Mesendoderm (in vitro differentiated cells): Measurements from ENCODE around the gene GAB2.
"Not testable (repeated sequence)": the region's sequence is repeated elsewhere in the genome, so short reads cannot be mapped to it uniquely, and the experiment has no call there.

Source experiments
- DNase-seq: peaks from one replicate; pipeline ENCODE4 v3.0.0; 2013
- H2AK5ac ChIP-seq: 2 replicates; pipeline ENCODE4 v1.6.1; 2013; ENCODE audit warnings: low read length, inconsistent platforms
- H2BK120ac ChIP-seq: 2 replicates; pipeline ENCODE4 v1.6.1; 2013; ENCODE audit warnings: low read depth, mild to moderate bottlenecking, low read length, moderate library complexity, mixed read lengths
- H2BK15ac ChIP-seq: replicated peaks from 2 replicates; pipeline ENCODE4 v1.6.1; 2013; ENCODE audit warnings: low read depth, mild to moderate bottlenecking, moderate library complexity
- H2BK5ac ChIP-seq: 2 replicates; pipeline ENCODE4 v1.6.1; 2013; ENCODE audit warnings: low read length, inconsistent platforms
- H3K18ac ChIP-seq: 2 replicates; pipeline ENCODE4 v1.6.1; 2013; ENCODE audit warnings: mild to moderate bottlenecking, low read length, mixed read lengths
- H3K23ac ChIP-seq: one replicate; pipeline ENCODE4 v1.6.1; 2013; ENCODE audit warnings: low read length
- H3K27ac ChIP-seq: 2 replicates; pipeline ENCODE4 v1.5.1; 2013; ENCODE audit warnings: low read depth, mild to moderate bottlenecking, inconsistent platforms, low read length, moderate library complexity
- H3K27me3 ChIP-seq: 2 replicates; pipeline ENCODE4 v1.6.1; 2013; ENCODE audit warnings: low read length, control low read depth, mild to moderate bottlenecking, inconsistent platforms; ENCODE audit not compliant: insufficient read depth, poor library complexity
- H3K36me3 ChIP-seq: 2 replicates; pipeline ENCODE4 v1.6.1; 2013; ENCODE audit warnings: low read length, inconsistent platforms; ENCODE audit not compliant: control insufficient read depth, insufficient read depth
- H3K4ac ChIP-seq: one replicate; pipeline ENCODE4 v1.6.1; 2013; ENCODE audit warnings: low read depth, mild to moderate bottlenecking, low read length, moderate library complexity
- H3K4me1 ChIP-seq: 2 replicates; pipeline ENCODE4 v1.6.1; 2013; ENCODE audit warnings: low read depth, low read length, inconsistent platforms; ENCODE audit not compliant: control insufficient read depth
- H3K4me2 ChIP-seq: 2 replicates; pipeline ENCODE4 v1.6.1; 2013; ENCODE audit warnings: low read length
- H3K4me3 ChIP-seq: 2 replicates; pipeline ENCODE4 v1.5.1; 2013; ENCODE audit warnings: mild to moderate bottlenecking, low read length
- H3K56ac ChIP-seq: one replicate; pipeline ENCODE4 v1.6.1; 2013; ENCODE audit warnings: low read length
- H3K79me1 ChIP-seq: 2 replicates; pipeline ENCODE4 v1.6.1; 2013; ENCODE audit warnings: low read length, inconsistent platforms
- H3K79me2 ChIP-seq: 2 replicates; pipeline ENCODE4 v1.6.1; 2013; ENCODE audit warnings: mild to moderate bottlenecking, low read length; ENCODE audit not compliant: control insufficient read depth, insufficient read depth
- H3K9ac ChIP-seq: 2 replicates; pipeline ENCODE4 v1.6.1; 2013; ENCODE audit warnings: low read length, inconsistent platforms
- H4K5ac ChIP-seq: one replicate; pipeline ENCODE4 v1.6.1; 2013; ENCODE audit warnings: low read length
- H4K8ac ChIP-seq: one replicate; pipeline ENCODE4 v1.6.1; 2013; ENCODE audit warnings: low read depth, mild to moderate bottlenecking, control low read depth, low read length, moderate library complexity
- WGBS: extraction: QIAGEN DNeasy Blood & Tissue Kit; methylation state at CpG from one replicate; pipeline ENCODE4 v1.1.7; 2013; ENCODE audit warnings: low lambda C conversion rate, missing lambda C conversion rate; ENCODE audit not compliant: insufficient coverage; ENCODE audit errors: extremely low coverage; 5-methylcytosine and 5-hydroxymethylcytosine counted together

The GAB2 gene

GRCh38 chr11:78176605-78177141 is 240.9 kb downstream of the GAB2 start:
- Histone ChIP-seq H3K36me3 (no peaks in the 10 kb centered on the region), H3K4me1 (no peaks in the 10 kb centered on the region), H2BK120ac (no peak overlapping the region), H3K79me1 (no peaks in the 10 kb centered on the region), H2BK15ac (no peak overlapping the region), H3K27me3 (no peaks in the 10 kb centered on the region), H3K4ac (no peak overlapping the region), H4K5ac (no peak overlapping the region), H3K79me2 (no peaks in the 10 kb centered on the region), H3K4me2 (no peak overlapping the region), H3K27ac (no peak overlapping the region), H4K8ac (no peak overlapping the region), H3K4me3 (no peak overlapping the region), H3K9ac (no peak overlapping the region), H3K56ac (no peak overlapping the region), H3K18ac (no peak overlapping the region), H2AK5ac (no peak overlapping the region), H2BK5ac (no peak overlapping the region), H3K23ac (no peak overlapping the region)
- WGBS, result no CpG with 5 or more reads among the region's 10 CpGs
- DNase-seq, result no peak

DNA sequence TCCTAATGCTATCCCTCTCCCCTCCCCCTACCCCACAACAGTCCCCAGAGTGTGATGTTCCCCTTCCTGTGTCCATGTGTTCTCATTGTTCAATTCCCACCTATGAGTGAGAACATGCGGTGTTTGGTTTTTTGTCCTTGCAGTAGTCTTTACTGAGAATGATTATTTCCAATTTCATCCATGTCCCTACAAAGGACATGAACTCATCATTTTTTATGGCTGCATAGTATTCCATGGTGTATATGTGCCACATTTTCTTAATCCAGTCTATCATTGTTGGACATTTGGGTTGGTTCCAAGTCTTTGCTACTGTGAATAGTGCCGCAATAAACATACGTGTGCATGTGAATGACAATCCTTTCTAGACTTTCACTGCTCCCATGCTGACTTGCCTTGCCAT is 241.8 kb downstream of the GAB2 start:
- not testable (repeated sequence) for H3K27me3 ChIP-seq, H3K36me3 ChIP-seq, H2AK5ac ChIP-seq, H3K4me2 ChIP-seq, H3K27ac ChIP-seq, H3K56ac ChIP-seq, H3K4me3 ChIP-seq, H3K4me1 ChIP-seq, H2BK120ac ChIP-seq, H2BK15ac ChIP-seq, H3K79me2 ChIP-seq, H3K18ac ChIP-seq, H3K23ac ChIP-seq, H2BK5ac ChIP-seq, H3K9ac ChIP-seq, DNase-seq, H4K8ac ChIP-seq, H3K4ac ChIP-seq, H3K79me1 ChIP-seq, H4K5ac ChIP-seq
- no CpG with 5 or more reads among the region's 3 CpGs for WGBS

DNA sequence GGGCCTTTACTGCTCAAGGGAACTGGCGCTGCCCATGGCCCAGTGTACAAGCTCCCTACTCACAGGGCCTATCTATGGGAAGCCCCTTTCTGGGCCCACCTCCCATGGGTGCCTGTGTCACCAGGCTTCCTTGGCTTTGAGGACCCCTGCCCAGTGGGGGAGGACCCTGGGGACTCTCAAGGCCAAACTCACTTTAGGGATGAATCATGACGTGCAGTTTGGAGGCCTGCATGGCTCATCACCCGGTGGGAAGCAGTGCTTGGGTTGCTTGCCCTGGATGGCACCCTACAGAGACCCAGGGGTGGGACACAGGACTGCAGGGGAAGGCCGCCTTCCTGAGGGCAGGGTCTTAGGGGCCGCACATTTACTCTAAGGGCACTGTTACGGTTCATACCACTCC is 245.7 kb downstream of the GAB2 start:
- Histone ChIP-seq H4K5ac (no peak overlapping the region), H3K4ac (no peak overlapping the region), H3K4me2 (no peak overlapping the region), H3K9ac (no peak overlapping the region), H2AK5ac (no peak overlapping the region), H3K27me3 (no peaks in the 10 kb centered on the region), H2BK120ac (no peak overlapping the region), H4K8ac (no peak overlapping the region), H2BK5ac (no peak overlapping the region), H3K23ac (no peak overlapping the region), H3K4me3 (no peak overlapping the region), H3K36me3 (no peaks in the 10 kb centered on the region), H3K56ac (no peak overlapping the region), H3K79me2 (no peaks in the 10 kb centered on the region), H3K27ac (no peak overlapping the region), H2BK15ac (no peak overlapping the region), H3K18ac (no peak overlapping the region), H3K4me1 (peaks cover 3% of the 10 kb centered on the region), H3K79me1 (no peaks in the 10 kb centered on the region)
- no CpG with 5 or more reads among the region's 6 CpGs for WGBS
- no peak for DNase-seq

- Histone ChIP-seq H4K8ac (no peak overlapping the region), H4K5ac (no peak overlapping the region), H3K27ac (no peak overlapping the region), H2BK5ac (no peak overlapping the region), H3K56ac (no peak overlapping the region), H3K79me2 (no peaks in the 10 kb centered on the region), H3K4me3 (no peak overlapping the region), H3K27me3 (no peaks in the 10 kb centered on the region), H2BK120ac (no peak overlapping the region), H3K4me1 (peaks cover 3% of the 10 kb centered on the region), H3K4me2 (no peak overlapping the region), H3K36me3 (no peaks in the 10 kb centered on the region), H2AK5ac (no peak overlapping the region), H2BK15ac (no peak overlapping the region), H3K9ac (no peak overlapping the region), H3K18ac (no peak overlapping the region), H3K79me1 (no peaks in the 10 kb centered on the region), H3K4ac (no peak overlapping the region), H3K23ac (no peak overlapping the region)
- WGBS, result no CpG with 5 or more reads among the region's 7 CpGs
- DNase-seq, result no peak
Measured at GRCh38 chr11:78170874-78171549, 246.6 kb downstream of the GAB2 start.

DNA sequence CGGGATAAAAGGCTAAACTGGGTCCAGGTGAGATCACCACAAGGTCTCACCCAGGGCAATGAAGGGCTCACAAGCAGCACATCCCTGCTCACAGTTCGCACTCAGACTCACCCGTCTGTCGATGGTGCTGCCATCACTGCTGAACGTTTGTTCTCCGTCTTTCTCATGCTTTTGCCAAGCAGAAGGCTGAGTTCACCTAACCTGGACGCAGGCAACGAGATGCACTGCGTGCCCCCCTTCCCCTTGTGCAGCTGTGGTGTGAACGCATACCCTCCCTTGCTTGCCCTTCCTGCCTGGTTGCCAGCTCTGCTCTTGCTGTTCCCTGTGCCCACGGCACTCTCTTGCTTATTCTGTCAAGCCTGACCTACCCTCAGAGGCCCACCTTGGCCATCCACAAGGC is 247.2 kb downstream of the GAB2 start:
- no peak overlapping the region for H3K4me2 ChIP-seq
- no CpG with 5 or more reads among the region's 11 CpGs for WGBS
- no peak overlapping the region for H3K4ac ChIP-seq

More for the DNA sequence above, 247.2 kb downstream of the GAB2 start:
- H3K79me1 ChIP-seq, result no peaks in the 10 kb centered on the region
- no peak overlapping the region for H3K27ac ChIP-seq
- H4K8ac ChIP-seq, result no peak overlapping the region
- H3K27me3 ChIP-seq, result no peaks in the 10 kb centered on the region
- no peak overlapping the region for H2BK120ac ChIP-seq
- H3K56ac ChIP-seq, result no peak overlapping the region
- no peaks in the 10 kb centered on the region for H3K36me3 ChIP-seq
- no peak for DNase-seq
- peaks cover 3% of the 10 kb centered on the region for H3K4me1 ChIP-seq
- no peak overlapping the region for H3K18ac ChIP-seq
- H2AK5ac ChIP-seq, result no peak overlapping the region
- H3K23ac ChIP-seq, result no peak overlapping the region
- no peaks in the 10 kb centered on the region for H3K79me2 ChIP-seq
- H2BK5ac ChIP-seq, result no peak overlapping the region
- H4K5ac ChIP-seq, result no peak overlapping the region
- no peak overlapping the region for H2BK15ac ChIP-seq
- H3K4me3 ChIP-seq, result no peak overlapping the region
- no peak overlapping the region for H3K9ac ChIP-seq
